H1 (cell line): Measurements from ENCODE around the gene PSAP. TPM values are rescaled to one million over a fixed set of nuclear protein-coding genes. Genes with fewer than 3 reads are reported as not detected.

ENCODE experiments used
- CTCF ChIA-PET: fragments of 300-600 bp; sonication (Branson Sonifier 250); formaldehyde crosslinking; loops from one replicate; lab custom pipeline; 2021; ENCODE audit not compliant: partially characterized antibody; lab: Charles Lee
- POLR2A ChIA-PET: fragments of 300-600 bp; sonication (Branson Sonifier 250); formaldehyde crosslinking; loops from one replicate; lab custom pipeline; 2021; ENCODE audit warnings: inconsistent platforms; ENCODE audit not compliant: partially characterized antibody; lab: Charles Lee
- DNase-seq, 2 experiments: peaks; one replicate each; pipeline versions ENCODE4 v3.0.0 to v3.0.0-alpha.2; 2010 to 2022; ENCODE audit warnings: low spot score in 2 of 2, low read depth in 1 of 2, mixed read lengths in 1 of 2
- FAIRE-seq: peaks from 2 replicates; lab custom pipeline; 2011; peaks lifted over from hg19 to GRCh38; lab: Jason Lieb, UNC
- H2AFZ ChIP-seq: 2 replicates; pipeline ENCODE4 v1.8.1; 2012; ENCODE audit warnings: low read length, inconsistent platforms
- H2AK5ac ChIP-seq: 2 replicates; pipeline ENCODE4 v1.6.1; 2013; ENCODE audit warnings: low read depth, low read length
- H2BK120ac ChIP-seq: replicated peaks from 2 replicates; pipeline ENCODE3; 2013; ENCODE audit warnings: low read depth, low read length, inconsistent platforms
- H2BK12ac ChIP-seq: 2 replicates; pipeline ENCODE4 v1.6.1; 2013; ENCODE audit warnings: low read depth, low read length
- H2BK15ac ChIP-seq: 2 replicates; pipeline ENCODE4 v1.6.1; 2013; ENCODE audit warnings: low read length
- H2BK20ac ChIP-seq: 2 replicates; pipeline ENCODE4 v1.6.1; 2013; ENCODE audit warnings: low read length
- H2BK5ac ChIP-seq: 2 replicates; pipeline ENCODE4 v1.6.1; 2013; ENCODE audit warnings: low read depth, low read length
- H3K14ac ChIP-seq: 2 replicates; pipeline ENCODE4 v1.6.1; 2013; ENCODE audit warnings: inconsistent platforms; ENCODE audit not compliant: insufficient read length
- H3K18ac ChIP-seq: 2 replicates; pipeline ENCODE4 v1.6.1; 2013; ENCODE audit warnings: low read length; ENCODE audit errors: extremely low read depth
- H3K23ac ChIP-seq: 2 replicates; pipeline ENCODE4 v1.6.1; 2013; ENCODE audit warnings: inconsistent platforms; ENCODE audit not compliant: insufficient read length
- H3K23me2 ChIP-seq: 2 replicates; pipeline ENCODE4 v1.6.1; 2013; ENCODE audit warnings: low read depth, low read length
- H3K27ac ChIP-seq: 2 replicates; pipeline ENCODE4 v1.6.1; 2011; ENCODE audit warnings: low read depth, low read length, inconsistent platforms
- H3K27me3 ChIP-seq, 4 experiments: replicated peaks in 1 of 4; 1 replicate in 1 of 4; 2 replicates in 3 of 4; pipeline versions ENCODE4 v1.6.1 to v1.8.1; 2011 to 2013; ENCODE audit warnings: low read length in 3 of 4, mild to moderate bottlenecking in 3 of 4, inconsistent platforms in 2 of 4, mixed read lengths in 2 of 4, moderate library complexity in 1 of 4; ENCODE audit not compliant: control insufficient read depth in 3 of 4, insufficient read depth in 3 of 4; ENCODE audit errors: extremely low read depth in 1 of 4
- H3K36me3 ChIP-seq, 4 experiments: 2 replicates each; pipeline versions ENCODE4 v1.6.1 to v1.8.1; 2011 to 2013; ENCODE audit warnings: mild to moderate bottlenecking in 4 of 4, low read length in 3 of 4, moderate library complexity in 2 of 4, control low read depth in 1 of 4, inconsistent platforms in 1 of 4; ENCODE audit not compliant: insufficient read depth in 4 of 4, control insufficient read depth in 2 of 4
- H3K4ac ChIP-seq: replicated peaks from 2 replicates; pipeline ENCODE3; 2013; ENCODE audit warnings: low read length, low read depth, mixed read lengths, inconsistent platforms; ENCODE audit not compliant: insufficient read length
- H3K4me1 ChIP-seq, 4 experiments: replicated peaks in 1 of 4; 1 replicate in 1 of 4; 2 replicates in 3 of 4; pipeline versions ENCODE4 v1.6.1 to v1.8.1; 2011 to 2013; ENCODE audit warnings: low read length in 3 of 4, inconsistent platforms in 2 of 4, mixed read lengths in 1 of 4; ENCODE audit not compliant: insufficient read depth in 4 of 4, control insufficient read depth in 3 of 4
- H3K4me2 ChIP-seq, 2 experiments: 2 replicates each; pipeline versions ENCODE4 v1.6.1 to v1.8.1; 2011 to 2013; ENCODE audit warnings: low read depth in 2 of 2, low read length in 2 of 2, control low read depth in 1 of 2, inconsistent platforms in 1 of 2, mild to moderate bottlenecking in 1 of 2; ENCODE audit not compliant: insufficient read depth in 1 of 2
- H3K4me3 ChIP-seq, 4 experiments: fragments of 200-600, 300-600 bp in 1 of 4; sonication (generic), shearing (Covaris generic), sonication (Bioruptor Twin) in 1 of 4; 2 replicates each; pipeline versions ENCODE4 v1.5.1 to v1.8.1; 2011 to 2016; ENCODE audit warnings: low read length in 4 of 4, low read depth in 3 of 4, control low read depth in 2 of 4, inconsistent platforms in 2 of 4, mild to moderate bottlenecking in 2 of 4, mixed read lengths in 1 of 4, moderate library complexity in 1 of 4; ENCODE audit not compliant: insufficient read depth in 2 of 4; ENCODE audit errors: extremely low read depth in 1 of 4
- H3K56ac ChIP-seq: replicated peaks from 2 replicates; pipeline ENCODE3; 2013; ENCODE audit warnings: low read depth, mild to moderate bottlenecking, mixed read lengths, low read length, inconsistent platforms; ENCODE audit not compliant: insufficient read length
- H3K79me1 ChIP-seq: 2 replicates; pipeline ENCODE4 v1.6.1; 2013; ENCODE audit warnings: low read depth, low read length, control low read depth
- H3K79me2 ChIP-seq, 2 experiments: 2 replicates each; pipeline versions ENCODE4 v1.6.1 to v1.8.1; 2012 to 2013; ENCODE audit warnings: low read length in 2 of 2, mild to moderate bottlenecking in 2 of 2, inconsistent platforms in 1 of 2; ENCODE audit not compliant: insufficient read depth in 2 of 2, control insufficient read depth in 1 of 2
- H3K9ac ChIP-seq, 4 experiments: replicated peaks in 1 of 4; 1 replicate in 1 of 4; 2 replicates in 3 of 4; pipeline versions ENCODE4 v1.6.1 to v1.8.1; 2011 to 2013; ENCODE audit warnings: low read depth in 3 of 4, low read length in 3 of 4, control low read depth in 2 of 4, mild to moderate bottlenecking in 2 of 4, moderate library complexity in 2 of 4, inconsistent platforms in 1 of 4; ENCODE audit errors: extremely low read depth in 1 of 4
- H3K9me3 ChIP-seq, 2 experiments: 2 replicates each; pipeline versions ENCODE4 v1.6.1 to v1.8.1; 2012 to 2013; ENCODE audit warnings: mild to moderate bottlenecking in 2 of 2, moderate library complexity in 2 of 2, control low read depth in 1 of 2, inconsistent platforms in 1 of 2, low read depth in 1 of 2, low read length in 1 of 2, mixed read lengths in 1 of 2; ENCODE audit not compliant: insufficient read depth in 2 of 2
- H4K20me1 ChIP-seq, 2 experiments: replicated peaks in 1 of 2; 2 replicates each; pipeline versions ENCODE3 to v1.8.1; 2011 to 2013; ENCODE audit warnings: inconsistent platforms in 2 of 2, low read length in 2 of 2, mild to moderate bottlenecking in 1 of 2; ENCODE audit not compliant: insufficient read depth in 2 of 2, control insufficient read depth in 1 of 2
- H4K5ac ChIP-seq: 2 replicates; pipeline ENCODE4 v1.6.1; 2013; ENCODE audit warnings: low read length, low read depth, mixed read lengths, inconsistent platforms; ENCODE audit not compliant: insufficient read length
- H4K8ac ChIP-seq: 2 replicates; pipeline ENCODE4 v1.8.0; 2013; ENCODE audit warnings: mild to moderate bottlenecking, moderate library complexity, low read length, inconsistent platforms; ENCODE audit not compliant: insufficient read depth; ENCODE audit errors: extremely low read depth
- H4K91ac ChIP-seq: replicated peaks from 2 replicates; pipeline ENCODE3; 2013; ENCODE audit warnings: low read length, mixed read lengths, inconsistent platforms; ENCODE audit not compliant: insufficient read length
- ATF2 ChIP-seq: IDR thresholded peaks from 2 replicates; pipeline ENCODE4 v1.6.1; 2012; ENCODE audit warnings: low read length, inconsistent platforms
- CHD2 ChIP-seq: IDR thresholded peaks from 2 replicates; pipeline ENCODE4 v1.6.1; 2012; ENCODE audit warnings: low read length, improper control_type of control experiment
- GABPA ChIP-seq: IDR thresholded peaks from 2 replicates; pipeline ENCODE4 v1.6.1; 2011; ENCODE audit warnings: mild to moderate bottlenecking, low read length, moderate library complexity, borderline replicate concordance; ENCODE audit not compliant: insufficient read depth
- MAX ChIP-seq: IDR thresholded peaks from 2 replicates; pipeline ENCODE4 v1.6.1; 2012; ENCODE audit warnings: inconsistent platforms
- SIRT6 ChIP-seq: IDR thresholded peaks from one replicate; pipeline ENCODE4 v1.7.1; 2012; ENCODE audit warnings: low read length, inconsistent platforms
- SUZ12 ChIP-seq: fragments of 200-600 bp; sonication (generic); IDR thresholded peaks from 2 replicates; pipeline ENCODE4 v1.6.1; 2012; ENCODE audit warnings: mild to moderate bottlenecking, inconsistent platforms, low read length, moderate library complexity, mixed read lengths
- TAF1 ChIP-seq: IDR thresholded peaks from 2 replicates; pipeline ENCODE4 v1.6.1; 2011; ENCODE audit warnings: mild to moderate bottlenecking, low read depth, low read length
- TCF12 ChIP-seq: IDR thresholded peaks from 2 replicates; pipeline ENCODE4 v1.6.1; 2011; ENCODE audit warnings: low read depth, mild to moderate bottlenecking, low read length
- YY1 ChIP-seq: IDR thresholded peaks from 2 replicates; pipeline ENCODE4 v1.6.1; 2011; ENCODE audit warnings: low read depth, mild to moderate bottlenecking, low read length
- ZNF274 ChIP-seq: IDR thresholded peaks from 2 replicates; pipeline ENCODE4 v1.7.0; 2012; ENCODE audit warnings: low read length, borderline replicate concordance; ENCODE audit errors: extremely low read depth
- WGBS, 2 experiments: shearing (Covaris generic) in 1 of 2; methylation state at CpG; one replicate each; pipeline versions ENCODE4 v1.1.6 to v1.1.7; 2013 to 2015; ENCODE audit warnings: low lambda C conversion rate in 2 of 2, mixed read lengths in 2 of 2, inconsistent platforms in 1 of 2, low coverage in 1 of 2, missing lambda C conversion rate in 1 of 2; ENCODE audit not compliant: insufficient replicate concordance in 2 of 2, insufficient coverage in 1 of 2, insufficient read length in 1 of 2; ENCODE audit errors: extremely low coverage in 1 of 2, missing lambda C conversion rate in 1 of 2; 5-methylcytosine and 5-hydroxymethylcytosine counted together
- polyA plus RNA-seq, 7 experiments: library from polyadenylated mRNA; depleted of rRNA in 3 of 7; stranded (reverse) in 5 of 7; unstranded in 2 of 7; fragments of >200 nt in 5 of 7; fragments of 200-250 nt in 2 of 7; gene quantifications; 1 replicate in 5 of 7; 2 replicates in 1 of 7; 4 replicates in 1 of 7; pipeline versions ENCODE4 v1.2.1 to v1.2.3, GENCODE V29; 2011 to 2013; ENCODE audit warnings: missing spikeins in 2 of 7, mixed read lengths in 2 of 7
- total RNA-seq: library from RNA; stranded (reverse); fragmentation: NEBNext Ultra II Directional; extraction: Animal tissue kit (Norgen Biotek cat#: 25700); gene quantifications from 2 replicates; pipeline ENCODE4 v1.2.1, GENCODE V29; 2021
- TF ChIP-seq, protein P1 (sequence below): IDR thresholded peaks from 2 replicates; pipeline ENCODE4 v1.6.1; 2011; ENCODE audit warnings: low read length, improper control_type of control experiment

The PSAP gene
- total and polyA plus RNA-seq, 2 of the 8 experiments (the other 6 are each of a cell fraction or from before 2014, with no cell fraction given), result 386 to 504 TPM

DNA sequence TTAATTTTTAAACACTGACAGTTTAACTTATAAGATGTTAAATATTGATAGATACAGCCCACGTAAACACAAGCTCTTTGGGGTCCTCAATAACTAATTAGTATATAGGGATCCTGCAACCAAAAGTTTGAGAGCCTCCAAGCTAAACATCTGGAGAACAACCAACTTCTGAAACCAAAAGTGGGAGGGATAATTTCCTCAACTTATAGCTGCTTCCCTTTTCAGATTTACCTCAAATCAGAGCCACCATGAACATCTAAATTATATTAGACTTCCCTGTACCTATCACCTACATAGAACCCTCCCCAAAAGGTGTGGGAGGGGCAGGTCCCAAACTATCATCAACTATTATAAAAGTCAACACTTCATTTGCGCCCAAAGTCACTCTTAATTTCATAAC lies 8.6 kb downstream of the PSAP start:
- Histone ChIP-seq H3K27ac (no peak overlapping the region), H2BK120ac (no peak overlapping the region), H3K9me3 (no peaks in the 10 kb centered on the region), H2BK20ac (no peak overlapping the region), H2AK5ac (no peak overlapping the region), H3K18ac (no peak overlapping the region), H3K4ac (no peak overlapping the region), H3K4me1 (peaks cover 10 to 19% (median 12%) of the 10 kb centered on the region in 4 experiments), H3K79me2 (peaks cover 40 to 97% of the 10 kb centered on the region in 2 experiments), H3K56ac (no peak overlapping the region), H3K9ac (no peak overlapping the region), H2AFZ (no peak overlapping the region), H3K27me3 (no peaks in the 10 kb centered on the region), H3K23me2 (no peaks in the 10 kb centered on the region), H3K4me2 (no peak overlapping the region), H3K23ac (no peak overlapping the region), H3K79me1 (peaks cover 14% of the 10 kb centered on the region), H4K5ac (no peak overlapping the region), H3K14ac (no peak overlapping the region), H2BK12ac (no peak overlapping the region), H2BK5ac (no peak overlapping the region), H4K91ac (no peak overlapping the region), H4K8ac (no peak overlapping the region), H3K36me3 (no peaks in the 10 kb centered on the region), H3K4me3 (no peak overlapping the region), H4K20me1 (peaks cover 36 to 44% of the 10 kb centered on the region in 2 experiments), H2BK15ac (no peak overlapping the region)
- DNase-seq, result no peak
- POLR2A ChIA-PET, result interaction anchor here (1.0 to 1.8 kb wide), 4 partner anchors 8 to 21 kb away, joined by 3 to 4 read pairs (median 3); partner anchors contain the start of gene PSAP
- WGBS, 2 experiments, result 45 to 100% methylated on average over 1 to 2 of the region's 2 CpGs
- no peak for FAIRE-seq
- CTCF ChIA-PET, result interaction anchor here (1.2 to 11.0 kb wide), 3 partner anchors 9 to 52 kb away, joined by 3 to 113 read pairs (median 5); no protein-coding TSS in a partner anchor
- TF ChIP-seq, protein P1, sequence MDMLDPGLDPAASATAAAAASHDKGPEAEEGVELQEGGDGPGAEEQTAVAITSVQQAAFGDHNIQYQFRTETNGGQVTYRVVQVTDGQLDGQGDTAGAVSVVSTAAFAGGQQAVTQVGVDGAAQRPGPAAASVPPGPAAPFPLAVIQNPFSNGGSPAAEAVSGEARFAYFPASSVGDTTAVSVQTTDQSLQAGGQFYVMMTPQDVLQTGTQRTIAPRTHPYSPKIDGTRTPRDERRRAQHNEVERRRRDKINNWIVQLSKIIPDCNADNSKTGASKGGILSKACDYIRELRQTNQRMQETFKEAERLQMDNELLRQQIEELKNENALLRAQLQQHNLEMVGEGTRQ, result no peak
- TF ChIP-seq ZNF274, result no peak
- no peak for TF ChIP-seq SUZ12
- TF ChIP-seq SIRT6, result no peak
- TF ChIP-seq MAX, result no peak
- no peak for TF ChIP-seq CHD2
- TF ChIP-seq ATF2, result no peak
- no peak for TF ChIP-seq YY1
- no peak for TF ChIP-seq TCF12
- no peak for TF ChIP-seq TAF1
- TF ChIP-seq GABPA, result no peak
